ENCODE data around the gene TMEM143.

- TF ChIP-seq, protein P1, sequence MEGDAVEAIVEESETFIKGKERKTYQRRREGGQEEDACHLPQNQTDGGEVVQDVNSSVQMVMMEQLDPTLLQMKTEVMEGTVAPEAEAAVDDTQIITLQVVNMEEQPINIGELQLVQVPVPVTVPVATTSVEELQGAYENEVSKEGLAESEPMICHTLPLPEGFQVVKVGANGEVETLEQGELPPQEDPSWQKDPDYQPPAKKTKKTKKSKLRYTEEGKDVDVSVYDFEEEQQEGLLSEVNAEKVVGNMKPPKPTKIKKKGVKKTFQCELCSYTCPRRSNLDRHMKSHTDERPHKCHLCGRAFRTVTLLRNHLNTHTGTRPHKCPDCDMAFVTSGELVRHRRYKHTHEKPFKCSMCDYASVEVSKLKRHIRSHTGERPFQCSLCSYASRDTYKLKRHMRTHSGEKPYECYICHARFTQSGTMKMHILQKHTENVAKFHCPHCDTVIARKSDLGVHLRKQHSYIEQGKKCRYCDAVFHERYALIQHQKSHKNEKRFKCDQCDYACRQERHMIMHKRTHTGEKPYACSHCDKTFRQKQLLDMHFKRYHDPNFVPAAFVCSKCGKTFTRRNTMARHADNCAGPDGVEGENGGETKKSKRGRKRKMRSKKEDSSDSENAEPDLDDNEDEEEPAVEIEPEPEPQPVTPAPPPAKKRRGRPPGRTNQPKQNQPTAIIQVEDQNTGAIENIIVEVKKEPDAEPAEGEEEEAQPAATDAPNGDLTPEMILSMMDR (IDR thresholded peaks at IDR 0.05): no peak
- no peak for TF ChIP-seq POLR2A (IDR thresholded peaks at IDR 0.05)
These were observed 65.8 kb downstream of the TMEM143 start for GRCh38 chr19:48297975-48298374.
